ENCODE data around the gene TXNDC2.

- TF ChIP-seq, protein P1, sequence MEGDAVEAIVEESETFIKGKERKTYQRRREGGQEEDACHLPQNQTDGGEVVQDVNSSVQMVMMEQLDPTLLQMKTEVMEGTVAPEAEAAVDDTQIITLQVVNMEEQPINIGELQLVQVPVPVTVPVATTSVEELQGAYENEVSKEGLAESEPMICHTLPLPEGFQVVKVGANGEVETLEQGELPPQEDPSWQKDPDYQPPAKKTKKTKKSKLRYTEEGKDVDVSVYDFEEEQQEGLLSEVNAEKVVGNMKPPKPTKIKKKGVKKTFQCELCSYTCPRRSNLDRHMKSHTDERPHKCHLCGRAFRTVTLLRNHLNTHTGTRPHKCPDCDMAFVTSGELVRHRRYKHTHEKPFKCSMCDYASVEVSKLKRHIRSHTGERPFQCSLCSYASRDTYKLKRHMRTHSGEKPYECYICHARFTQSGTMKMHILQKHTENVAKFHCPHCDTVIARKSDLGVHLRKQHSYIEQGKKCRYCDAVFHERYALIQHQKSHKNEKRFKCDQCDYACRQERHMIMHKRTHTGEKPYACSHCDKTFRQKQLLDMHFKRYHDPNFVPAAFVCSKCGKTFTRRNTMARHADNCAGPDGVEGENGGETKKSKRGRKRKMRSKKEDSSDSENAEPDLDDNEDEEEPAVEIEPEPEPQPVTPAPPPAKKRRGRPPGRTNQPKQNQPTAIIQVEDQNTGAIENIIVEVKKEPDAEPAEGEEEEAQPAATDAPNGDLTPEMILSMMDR (conservative IDR thresholded peaks at IDR 0.05 in 1 of 2, IDR thresholded peaks at IDR 0.05 in 1 of 2; ENCODE audit: low read depth in 1 of 2, low read length in 2 of 2), result no peak
- TF ChIP-seq EZH2 (IDR thresholded peaks at IDR 0.05; ENCODE audit: low read length, missing control alignments), result no peak
These were observed 24.3 kb downstream of the TXNDC2 start for GRCh38 chr18:9910071-9910470.
